NT2/D1 (cell line): ENCODE results near the gene ZNF414.

Experiments used
- SUZ12 ChIP-seq: IDR thresholded peaks from 2 replicates; pipeline ENCODE4 v1.6.1; 2011; ENCODE audit not compliant: insufficient read length, insufficient read depth; ENCODE audit errors: extremely low read depth
- YY1 ChIP-seq: IDR thresholded peaks from 2 replicates; pipeline ENCODE4 v1.6.1; 2011; ENCODE audit not compliant: insufficient read length, insufficient read depth

DNA sequence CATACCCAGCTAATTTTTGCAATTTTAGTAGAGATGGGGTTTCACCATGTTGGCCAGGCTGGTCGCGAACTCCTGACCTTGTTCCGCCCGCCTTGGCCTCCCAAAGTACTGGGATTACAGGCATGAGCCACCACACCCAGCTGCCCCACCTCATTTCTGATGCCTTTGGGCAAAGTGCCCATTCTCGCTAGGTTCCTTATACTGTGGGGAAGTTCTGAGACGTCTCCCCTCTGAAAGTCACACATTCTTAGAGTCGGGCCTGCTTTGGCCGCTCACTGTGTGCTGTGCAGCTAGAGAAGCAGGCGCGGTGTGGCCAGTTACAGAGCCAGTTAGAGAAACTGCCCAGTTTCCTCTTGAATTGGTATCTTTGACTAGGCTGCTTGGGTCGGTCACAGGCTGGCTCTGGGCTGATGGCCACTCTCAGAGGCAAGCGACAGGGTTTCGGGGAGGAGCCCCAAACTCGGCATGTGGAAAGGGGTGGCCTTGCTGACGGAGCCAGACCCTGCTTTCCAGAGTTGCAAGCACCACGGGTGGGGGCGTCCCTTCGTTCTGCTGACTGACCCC, 29.6 kb downstream of the ZNF414 start:
- TF ChIP-seq YY1 (no peak), SUZ12 (no peak)
